ENCODE results near the gene PDE6D. TPM values are rescaled to one million over a fixed set of nuclear protein-coding genes. Genes with fewer than 3 reads are reported as not detected.

PDE6D gene
- total and polyA plus RNA-seq, 2 of the 13 experiments (the other 11 are each of a cell fraction or from before 2014, with no cell fraction given): 14.1 to 23.2 TPM

- TF ChIP-seq ZNF710 (CRISPR knock-in tag; IDR thresholded peaks at IDR 0.05; ENCODE audit: borderline replicate concordance) (no peak), THAP7 (CRISPR knock-in tag; IDR thresholded peaks at IDR 0.05) (0 out of 2 replicates have a peak, but pooled peaks have one; percentile 39), ATF6 (CRISPR knock-in tag; conservative IDR thresholded peaks at IDR 0.05) (no peak), ZNF879 (CRISPR knock-in tag; IDR thresholded peaks at IDR 0.05) (0 out of 2 replicates have a peak, but pooled peaks have one; percentile 11), POLR2G (IDR thresholded peaks at IDR 0.05; ENCODE audit: low read depth, low read length) (no peak), RFX1 (IDR thresholded peaks at IDR 0.05) (no peak), ZNF766 (CRISPR knock-in tag; IDR thresholded peaks at IDR 0.05; ENCODE audit: borderline replicate concordance) (no peak), ZBTB14 (CRISPR knock-in tag; IDR thresholded peaks at IDR 0.05) (no peak), ZNF513 (CRISPR knock-in tag; conservative IDR thresholded peaks at IDR 0.05) (no peak), ZMYM4 (CRISPR knock-in tag; IDR thresholded peaks at IDR 0.05) (no peak), RFX3 (CRISPR knock-in tag; IDR thresholded peaks at IDR 0.05) (no peak), ZNF296 (CRISPR knock-in tag; conservative IDR thresholded peaks at IDR 0.05) (no peak), TARDBP (CRISPR knock-in tag; IDR thresholded peaks at IDR 0.05) (no peak), ZFP36L2 (CRISPR knock-in tag; IDR thresholded peaks at IDR 0.05) (no peak), ZBTB1 (CRISPR knock-in tag; IDR thresholded peaks at IDR 0.05; ENCODE audit: borderline replicate concordance) (no peak), THAP11 (CRISPR knock-in tag; IDR thresholded peaks at IDR 0.05) (no peak), HDAC2 (CRISPR knock-in tag; IDR thresholded peaks at IDR 0.05) (peak; percentile 5; the same call in 1 of the 2 replicates), CENPBD1 (CRISPR knock-in tag; IDR thresholded peaks at IDR 0.05; ENCODE audit: borderline replicate concordance, low read depth) (no peak), ZNF326 (CRISPR knock-in tag; IDR thresholded peaks at IDR 0.05; ENCODE audit: borderline replicate concordance) (no peak), ZSCAN20 (CRISPR knock-in tag; IDR thresholded peaks at IDR 0.05; ENCODE audit: borderline replicate concordance) (no peak), PBX2 (CRISPR knock-in tag; IDR thresholded peaks at IDR 0.05) (no peak), SATB2 (CRISPR knock-in tag; IDR thresholded peaks at IDR 0.05) (no peak), TP53 (CRISPR knock-in tag; conservative IDR thresholded peaks at IDR 0.05) (no peak)
Observed at GRCh38 chr2:231687961-231688360, 93.1 kb downstream of the PDE6D start (continued).
